GM19463 (cell line): ENCODE results near the gene SEMA4G.

Experiments
- ATAC-seq: cut with Tn5 transposase; IDR thresholded peaks from one replicate; pipeline ENCODE4 v1.9.1; 2021; ENCODE audit warnings: mild to moderate bottlenecking, moderate library complexity; ENCODE audit not compliant: unreplicated experiment

The SEMA4G gene

DNA sequence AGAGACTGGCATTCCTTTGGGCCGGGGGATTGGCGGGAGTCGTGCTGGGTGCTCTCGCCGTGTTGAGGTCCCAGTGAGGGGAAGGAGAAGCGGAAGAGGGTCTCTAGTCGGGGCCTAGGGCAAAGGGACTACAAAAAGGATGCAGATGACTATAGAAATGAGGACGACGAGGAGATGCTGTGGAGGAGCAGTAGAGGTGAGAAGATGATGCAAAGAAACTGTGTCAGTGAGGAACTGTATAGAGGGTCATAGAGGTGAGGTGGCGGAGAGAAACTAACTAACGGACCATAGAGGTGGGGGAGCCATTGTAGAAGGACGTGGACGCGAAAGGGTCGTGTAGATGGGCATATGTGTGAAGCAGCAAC is 18.4 kb downstream of the SEMA4G start:
- no peak for ATAC-seq

DNA sequence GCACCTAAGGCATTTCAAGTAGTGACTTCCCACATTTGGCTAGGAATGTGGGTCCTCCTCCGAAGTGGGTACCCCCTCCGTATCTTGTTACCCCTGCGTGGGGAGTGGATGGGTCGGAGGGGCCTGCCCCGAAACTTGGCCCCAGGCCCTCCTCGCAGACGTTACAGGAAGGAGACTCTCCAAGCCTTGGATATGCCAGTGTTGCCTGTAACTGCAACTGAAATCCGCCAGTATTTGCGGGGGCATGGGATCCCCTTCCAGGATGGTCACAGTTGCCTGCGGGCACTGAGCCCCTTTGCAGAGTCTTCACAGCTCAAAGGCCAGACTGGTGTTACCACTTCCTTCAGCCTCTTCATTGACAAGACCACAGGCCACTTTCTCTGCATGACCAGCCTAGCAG is 18.9 kb downstream of the SEMA4G start:
- no peak for ATAC-seq

GRCh38 chr10:100989088-100989487 is 19.8 kb downstream of the SEMA4G start:
- ATAC-seq = no peak

DNA sequence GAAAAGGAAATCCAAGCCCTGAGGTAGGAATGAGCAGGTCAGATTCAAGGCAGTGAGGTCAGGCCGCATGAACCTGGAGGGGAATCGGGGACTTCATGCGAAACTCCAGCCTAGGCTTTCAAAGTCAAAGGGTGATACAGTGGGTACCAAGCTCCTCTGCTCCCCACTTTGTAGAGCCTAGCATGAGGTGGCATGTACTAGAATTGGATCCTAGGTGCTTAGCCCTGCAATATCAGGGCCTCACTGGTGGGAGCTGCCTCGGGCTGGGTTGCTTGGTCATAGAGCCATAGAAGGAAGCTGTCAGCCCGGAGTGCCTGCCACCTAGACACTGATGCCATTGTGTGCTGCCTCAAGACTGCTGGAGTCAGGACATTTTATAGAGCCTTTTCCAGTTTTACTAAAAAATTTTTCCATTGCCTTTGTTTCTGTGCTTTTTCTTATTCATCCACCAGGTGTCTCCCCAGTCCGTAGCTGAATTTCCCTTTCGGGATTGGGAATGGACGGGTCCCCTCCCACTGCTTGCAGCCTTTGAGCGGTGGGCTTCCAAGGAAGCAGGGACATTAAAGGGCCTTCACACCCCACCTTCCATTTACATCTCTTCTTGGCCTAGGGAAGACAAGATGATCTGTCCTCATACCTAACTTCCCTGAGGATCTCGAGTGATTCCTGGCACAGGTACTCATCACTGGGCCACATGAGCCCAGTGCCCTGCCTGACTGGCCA is 24.8 kb downstream of the SEMA4G start:
- ATAC-seq = no peak

GRCh38 chr10:100995181-100995580 is 25.9 kb downstream of the SEMA4G start:
- ATAC-seq = no peak

- peak; percentile 15 for ATAC-seq
These were observed 27.5 kb downstream of the SEMA4G start for GRCh38 chr10:100996678-100997359.

GRCh38 chr10:100997360-100998182 is 28.3 kb downstream of the SEMA4G start:
- ATAC-seq = peak; percentile 28

GRCh38 chr10:100998183-100998990 is 29.1 kb downstream of the SEMA4G start:
- ATAC-seq = peak; percentile 38

- peak; percentile 53 for ATAC-seq
These were observed 29.9 kb downstream of the SEMA4G start for GRCh38 chr10:100998991-100999741.

- ATAC-seq = peak; percentile 23
These were observed 30.4 kb downstream of the SEMA4G start, which contains the start of gene LZTS2 for GRCh38 chr10:100999742-101000126. Gene LZTS2 (plus strand): TSS chr10:100999808. CDS start chr10:101002539, 2,731 bp downstream.

DNA sequence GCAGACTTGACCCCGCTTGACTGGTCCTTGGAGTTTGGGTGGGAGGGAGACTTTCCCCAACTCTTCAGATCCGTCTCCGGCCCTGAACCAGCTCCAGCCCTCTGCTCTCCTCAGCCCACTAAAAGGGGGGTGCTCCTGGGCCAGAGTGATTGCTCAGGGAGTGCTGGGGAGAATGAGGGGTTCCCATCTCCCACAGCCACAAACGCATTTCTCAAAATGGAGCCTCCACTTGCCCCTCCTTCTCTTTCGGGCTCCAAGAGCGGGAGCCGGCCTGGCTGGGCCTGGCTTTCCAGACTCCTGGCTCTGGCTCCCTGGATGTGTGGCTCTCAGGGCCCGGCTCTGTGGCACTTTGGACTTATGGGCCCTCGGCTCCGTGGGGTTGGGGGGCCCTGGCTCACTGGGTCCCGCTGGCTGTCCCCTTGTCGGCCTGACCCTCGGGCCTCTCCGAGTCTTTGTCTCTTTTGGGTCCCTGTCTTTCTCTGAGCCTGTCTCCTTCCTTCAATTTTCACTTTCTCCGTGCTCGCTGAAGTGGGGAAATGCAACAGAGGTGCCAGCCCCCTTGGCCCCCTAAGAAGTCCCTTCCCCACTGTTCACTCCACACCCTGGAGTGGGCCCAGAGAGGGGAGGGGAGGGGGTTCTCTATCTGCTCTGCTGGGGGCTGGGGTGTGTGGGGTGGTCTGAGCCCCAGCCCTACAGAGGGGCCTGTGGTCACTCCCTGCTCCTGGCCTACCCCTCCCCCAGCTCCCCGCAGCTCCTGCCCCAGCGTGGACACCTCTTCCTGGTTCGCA is 31.0 kb downstream of the SEMA4G start:
- no peak for ATAC-seq

- ATAC-seq = no peak
These were observed 31.8 kb downstream of the SEMA4G start for GRCh38 chr10:101000915-101001658.

DNA sequence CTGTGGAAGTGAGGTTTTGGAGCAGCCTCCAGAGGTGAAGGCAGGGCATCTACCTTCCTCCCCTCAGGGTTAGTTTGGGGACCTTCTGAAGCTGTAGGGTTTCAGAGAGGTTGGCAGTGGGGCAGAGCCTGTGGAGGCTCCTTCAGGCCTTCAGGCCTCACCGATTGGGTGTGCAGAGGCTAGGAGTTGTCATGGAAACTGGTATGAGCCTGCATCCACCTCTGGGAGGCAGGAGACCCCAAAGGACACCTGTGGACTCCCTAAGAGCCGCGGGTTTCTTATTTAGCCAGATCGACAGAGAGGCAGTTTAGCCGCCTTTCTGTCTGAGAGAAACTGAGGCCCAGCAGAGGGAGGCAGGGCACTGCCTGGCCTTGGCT is 32.3 kb downstream of the SEMA4G start:
- ATAC-seq = no peak

DNA sequence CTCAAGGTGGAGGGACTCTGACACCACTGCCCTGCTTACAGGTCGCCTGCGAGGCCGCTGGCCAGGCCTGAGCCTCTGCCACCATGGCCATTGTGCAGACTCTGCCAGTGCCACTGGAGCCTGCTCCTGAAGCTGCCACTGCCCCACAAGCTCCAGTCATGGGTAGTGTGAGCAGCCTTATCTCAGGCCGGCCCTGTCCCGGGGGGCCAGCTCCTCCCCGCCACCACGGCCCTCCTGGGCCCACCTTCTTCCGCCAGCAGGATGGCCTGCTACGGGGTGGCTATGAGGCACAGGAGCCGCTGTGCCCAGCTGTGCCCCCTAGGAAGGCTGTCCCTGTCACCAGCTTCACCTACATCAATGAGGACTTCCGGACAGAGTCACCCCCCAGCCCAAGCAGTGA is 33.2 kb downstream of the SEMA4G start:
- no peak for ATAC-seq

- ATAC-seq = no peak
These were observed 34.4 kb downstream of the SEMA4G start for GRCh38 chr10:101003639-101004206.

DNA sequence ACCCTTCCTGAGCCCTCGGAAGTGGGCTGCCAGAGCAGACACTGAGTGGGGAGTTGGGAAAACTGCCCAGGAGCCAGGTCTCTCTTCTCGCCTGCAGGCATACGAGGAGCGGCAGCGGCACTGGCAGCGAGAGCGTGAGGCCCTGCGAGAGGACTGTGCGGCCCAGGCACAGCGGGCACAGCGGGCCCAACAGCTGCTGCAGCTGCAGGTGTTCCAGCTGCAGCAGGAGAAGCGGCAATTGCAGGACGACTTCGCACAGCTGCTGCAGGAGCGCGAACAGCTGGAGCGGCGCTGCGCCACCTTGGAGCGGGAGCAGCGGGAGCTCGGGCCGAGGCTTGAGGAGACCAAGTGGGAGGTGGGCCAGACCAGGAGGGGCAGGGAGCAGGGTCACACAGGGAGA is 36.1 kb downstream of the SEMA4G start:
- ATAC-seq = no peak

GRCh38 chr10:101005869-101006567 is 36.7 kb downstream of the SEMA4G start:
- ATAC-seq = no peak
